HEK293 (cell line): ENCODE results near the gene CPSF2.

Experiments
- CTCF ChIA-PET: fragments of 350-600 bp; formaldehyde crosslinking; extraction: SDS; loops from one replicate; lab custom pipeline; 2021; ENCODE audit warnings: antibody characterized with exemption; lab: Yijun Ruan, JAX
- POLR2A ChIA-PET: fragments of 300-600 bp; formaldehyde crosslinking; extraction: SDS; loops from one replicate; lab custom pipeline; 2020; ENCODE audit warnings: antibody characterized with exemption, inconsistent platforms; lab: Yijun Ruan, JAX
- H3K27ac ChIP-seq: fragments of 200-500 bp; sonication (Bioruptor generic); 2 replicates; pipeline ENCODE4 v1.5.1; 2014; ENCODE audit warnings: low read depth, low read length, control low read depth, inconsistent platforms; ENCODE audit errors: extremely low read depth
- H3K36me3 ChIP-seq, 2 experiments: fragments of 200-500 bp in 1 of 2; sonication (Bioruptor generic) in 1 of 2; 1 replicate in 1 of 2; 2 replicates in 1 of 2; pipeline ENCODE4 v1.5.1; 2014 to 2017; ENCODE audit warnings: inconsistent platforms in 2 of 2, low read length in 2 of 2; ENCODE audit not compliant: control insufficient read depth in 2 of 2, insufficient read depth in 1 of 2
- H3K4me1 ChIP-seq: fragments of 200-500 bp; sonication (Bioruptor generic); 2 replicates; pipeline ENCODE4 v1.5.1; 2014; ENCODE audit warnings: mild to moderate bottlenecking, low read length, inconsistent platforms; ENCODE audit not compliant: control insufficient read depth, insufficient read depth
- H3K4me3 ChIP-seq: 2 replicates; pipeline ENCODE4 v1.5.1; 2011; ENCODE audit warnings: low read depth, mild to moderate bottlenecking, control low read depth, low read length, moderate library complexity
- H3K9me3 ChIP-seq: fragments of 200-500 bp; sonication (Bioruptor generic); 2 replicates; pipeline ENCODE4 v1.5.1; 2014; ENCODE audit warnings: low read depth, low read length, inconsistent platforms; ENCODE audit not compliant: control insufficient read depth, insufficient read depth
- BCL11A ChIP-seq: fragments of 450-650 bp; formaldehyde crosslinking; IDR thresholded peaks from 2 replicates; pipeline ENCODE4 v1.5.1; 2016; ENCODE audit warnings: low read depth, missing biosample characterization, missing genetic modification characterization
- GLIS2 ChIP-seq: fragments of 450-650 bp; formaldehyde crosslinking; IDR thresholded peaks from 2 replicates; pipeline ENCODE4 v1.5.1; 2016; ENCODE audit warnings: missing biosample characterization, missing genetic modification characterization
- IKZF3 ChIP-seq: fragments of 450-650 bp; IDR thresholded peaks from 2 replicates; pipeline ENCODE4 v1.5.0; 2018; ENCODE audit warnings: missing biosample characterization, mild to moderate bottlenecking, missing genetic modification characterization, moderate library complexity
- KLF16 ChIP-seq: fragments of 450-650 bp; formaldehyde crosslinking; IDR thresholded peaks from 2 replicates; pipeline ENCODE4 v1.5.1; 2017; ENCODE audit warnings: missing biosample characterization, missing genetic modification characterization
- KLF17 ChIP-seq: fragments of 450-650 bp; formaldehyde crosslinking; IDR thresholded peaks from 2 replicates; pipeline ENCODE4 v1.5.1; 2016; ENCODE audit warnings: missing biosample characterization, missing genetic modification characterization
- KLF8 ChIP-seq: fragments of 450-650 bp; formaldehyde crosslinking; IDR thresholded peaks from 2 replicates; pipeline ENCODE4 v1.5.1; 2016; ENCODE audit warnings: missing biosample characterization, missing genetic modification characterization
- MZF1 ChIP-seq: fragments of 450-650 bp; formaldehyde crosslinking; IDR thresholded peaks from 2 replicates; pipeline ENCODE4 v1.5.1; 2017; ENCODE audit warnings: missing biosample characterization, missing genetic modification characterization, borderline replicate concordance
- RBAK ChIP-seq: fragments of 450-650 bp; formaldehyde crosslinking; IDR thresholded peaks from 2 replicates; pipeline ENCODE4 v1.5.1; 2016; ENCODE audit warnings: missing biosample characterization, missing genetic modification characterization
- SETDB1 ChIP-seq: IDR thresholded peaks from one replicate; pipeline ENCODE4 v1.6.1; 2017; ENCODE audit warnings: mild to moderate bottlenecking, low read length, moderate library complexity, mixed read lengths; ENCODE audit not compliant: insufficient read length
- SP3 ChIP-seq: fragments of 450-650 bp; formaldehyde crosslinking; IDR thresholded peaks from 2 replicates; pipeline ENCODE4 v1.5.1; 2016; ENCODE audit warnings: missing biosample characterization, missing genetic modification characterization
- ZBTB44 ChIP-seq: fragments of 450-650 bp; IDR thresholded peaks from 2 replicates; pipeline ENCODE4 v1.5.1; 2018; ENCODE audit warnings: missing biosample characterization, mild to moderate bottlenecking, missing genetic modification characterization
- ZBTB48 ChIP-seq: fragments of 450-650 bp; formaldehyde crosslinking; IDR thresholded peaks from 2 replicates; pipeline ENCODE4 v1.5.1; 2016; ENCODE audit warnings: missing biosample characterization, missing genetic modification characterization
- ZNF121 ChIP-seq: fragments of 450-650 bp; formaldehyde crosslinking; IDR thresholded peaks from 2 replicates; pipeline ENCODE4 v1.5.1; 2016; ENCODE audit warnings: missing biosample characterization, missing genetic modification characterization
- ZNF140 ChIP-seq: fragments of 450-650 bp; formaldehyde crosslinking; IDR thresholded peaks from 2 replicates; pipeline ENCODE4 v1.5.1; 2016; ENCODE audit warnings: missing biosample characterization, missing genetic modification characterization
- ZNF148 ChIP-seq: fragments of 450-650 bp; formaldehyde crosslinking; IDR thresholded peaks from 2 replicates; pipeline ENCODE4 v1.5.0; 2017; ENCODE audit warnings: missing biosample characterization, missing genetic modification characterization, borderline replicate concordance
- ZNF175 ChIP-seq: fragments of 450-650 bp; formaldehyde crosslinking; IDR thresholded peaks from 2 replicates; pipeline ENCODE4 v1.5.1; 2016; ENCODE audit warnings: missing biosample characterization, missing genetic modification characterization
- ZNF214 ChIP-seq: fragments of 450-650 bp; formaldehyde crosslinking; IDR thresholded peaks from 2 replicates; pipeline ENCODE4 v1.5.1; 2017; ENCODE audit warnings: missing biosample characterization, mild to moderate bottlenecking, missing genetic modification characterization, borderline replicate concordance
- ZNF223 ChIP-seq: fragments of 450-650 bp; formaldehyde crosslinking; IDR thresholded peaks from 2 replicates; pipeline ENCODE4 v1.5.1; 2016; ENCODE audit warnings: missing biosample characterization, missing genetic modification characterization
- ZNF239 ChIP-seq: fragments of 450-650 bp; formaldehyde crosslinking; IDR thresholded peaks from 2 replicates; pipeline ENCODE4 v1.5.1; 2016; ENCODE audit warnings: missing biosample characterization, missing genetic modification characterization
- ZNF366 ChIP-seq: fragments of 450-650 bp; formaldehyde crosslinking; conservative IDR thresholded peaks from 2 replicates; pipeline ENCODE4 v1.5.1; 2016; ENCODE audit warnings: missing biosample characterization, missing genetic modification characterization
- ZNF404 ChIP-seq: fragments of 450-650 bp; formaldehyde crosslinking; IDR thresholded peaks from 2 replicates; pipeline ENCODE4 v1.5.1; 2017; ENCODE audit warnings: missing biosample characterization, missing genetic modification characterization
- ZNF548 ChIP-seq: fragments of 450-650 bp; formaldehyde crosslinking; IDR thresholded peaks from 2 replicates; pipeline ENCODE4 v1.5.1; 2016; ENCODE audit warnings: missing biosample characterization, missing genetic modification characterization
- ZNF623 ChIP-seq: fragments of 450-650 bp; formaldehyde crosslinking; IDR thresholded peaks from 2 replicates; pipeline ENCODE4 v1.5.1; 2016; ENCODE audit warnings: missing biosample characterization, missing genetic modification characterization
- ZNF626 ChIP-seq: fragments of 450-650 bp; sonication (Bioruptor Pico); formaldehyde crosslinking; IDR thresholded peaks from 2 replicates; pipeline ENCODE4 v1.5.1; 2018; ENCODE audit warnings: missing biosample characterization, missing genetic modification characterization, inconsistent platforms
- ZNF639 ChIP-seq: fragments of 450-650 bp; formaldehyde crosslinking; IDR thresholded peaks from 2 replicates; pipeline ENCODE4 v1.5.1; 2016; ENCODE audit warnings: missing biosample characterization, missing genetic modification characterization
- ZNF692 ChIP-seq: fragments of 450-650 bp; formaldehyde crosslinking; IDR thresholded peaks from 2 replicates; pipeline ENCODE4 v1.5.1; 2016; ENCODE audit warnings: missing biosample characterization, missing genetic modification characterization

The CPSF2 gene

GRCh38 chr14:92106143-92106926, 15.4 kb upstream of the CPSF2 start, which contains the start of gene ATXN3 (continued):
- TF ChIP-seq ZNF366 (tag by site-specific recombination) = 0 out of 2 replicates have a peak, but pooled peaks have one; percentile 8
- no peak for TF ChIP-seq RBAK (tag by site-specific recombination)
- no peak for TF ChIP-seq ZNF626 (tag by site-specific recombination)
- TF ChIP-seq ZNF239 (tag by site-specific recombination) = no peak
- peak; percentile 98 for TF ChIP-seq SP3 (tag by site-specific recombination)
- peak; percentile 85 for TF ChIP-seq KLF17 (tag by site-specific recombination)
- TF ChIP-seq ZNF214 = no peak
- no peak for TF ChIP-seq ZNF548 (tag by site-specific recombination)
- peak; percentile 15; the same call in 1 of the 2 replicates for TF ChIP-seq MZF1 (tag by site-specific recombination)
- peak; percentile 89 for TF ChIP-seq ZBTB48
- no peak; the same call in 1 of the 2 replicates for TF ChIP-seq ZBTB44 (tag by site-specific recombination)
- peak; percentile 99 for TF ChIP-seq GLIS2 (tag by site-specific recombination)
- no peak for TF ChIP-seq ZNF140 (tag by site-specific recombination)
- no peak for TF ChIP-seq ZNF175 (tag by site-specific recombination)
- TF ChIP-seq ZNF623 (tag by site-specific recombination) = no peak

GRCh38 chr14:92108345-92109254, 13.2 kb upstream of the CPSF2 start:
- Histone ChIP-seq H3K36me3 (no peaks in the 10 kb centered on the region), H3K27ac (no peak overlapping the region), H3K9me3 (no peaks in the 10 kb centered on the region), H3K4me1 (0 out of 2 replicates have a peak, but pooled peaks cover 3% of the 10 kb centered on the region), H3K4me3 (no peak overlapping the region)
- TF ChIP-seq KLF16 (no peak), BCL11A (tag by site-specific recombination) (no peak), SETDB1 (no peak), ZNF223 (tag by site-specific recombination) (no peak), ZNF148 (tag by site-specific recombination) (no peak), ZNF121 (tag by site-specific recombination) (no peak), ZNF404 (no peak), IKZF3 (tag by site-specific recombination) (no peak), ZNF239 (tag by site-specific recombination) (no peak), ZNF639 (tag by site-specific recombination) (no peak), ZNF175 (tag by site-specific recombination) (no peak), KLF8 (tag by site-specific recombination) (no peak), ZNF692 (tag by site-specific recombination) (no peak)
- ChIA-PET POLR2A (interaction anchor here (0.5 to 1.2 kb wide), 2 partner anchors 14 to 309 kb away, joined by 3 read pairs; no protein-coding TSS in a partner anchor), CTCF (interaction anchor here (0.6 to 3.6 kb wide), 5 partner anchors 10 to 216 kb away, joined by 3 to 35 read pairs (median 6); partner anchors contain the start of genes CPSF2 and NDUFB1)
